Measurements from ENCODE around the gene F8.
A peak's percentile ranks its signal among the peaks of the same experiment; 100 is the strongest.

The F8 gene

GRCh38 chrX:155022585-155022984 is at the start of gene F8:
F8 (minus strand) TSS chrX:155022723; CDS start chrX:155022552, 171 bp downstream.
- DNase-seq: no peak

- no peak for DNase-seq
These were observed 49.3 kb upstream of the F8 start for GRCh38 chrX:155071694-155072280.

- peak; percentile 89 to 96 for DNase-seq
These were observed 48.6 kb upstream of the F8 start, which contains the start of the genes BRCC3, CMC4 and MTCP1 for GRCh38 chrX:155070975-155071693. BRCC3 (plus strand) TSS chrX:155071508; CDS start chrX:155071528, 20 bp downstream. CMC4 (minus strand) TSS chrX:155071136; CDS start chrX:155064023, 7,113 bp downstream. MTCP1 (minus strand) TSS chrX:155071136; CDS start chrX:155066010, 5,126 bp downstream.

- DNase-seq: no peak
These were observed 48.1 kb upstream of the F8 start for GRCh38 chrX:155070663-155070974.

- no peak for DNase-seq
These were observed 47.5 kb upstream of the F8 start for GRCh38 chrX:155070038-155070437.

- DNase-seq: no peak
These were observed 46.9 kb upstream of the F8 start for GRCh38 chrX:155069414-155069813.

GRCh38 chrX:155068165-155068564 is 45.6 kb upstream of the F8 start:
- DNase-seq: no peak

GRCh38 chrX:155065035-155065734 is 42.7 kb upstream of the F8 start:
- no peak for DNase-seq

GRCh38 chrX:155061760-155062159 is 39.2 kb upstream of the F8 start:
- DNase-seq: no peak

- peak; percentile 21 to 63 for DNase-seq
These were observed 34.6 kb upstream of the F8 start for GRCh38 chrX:155056877-155057792.

GRCh38 chrX:155056471-155056870 is 33.9 kb upstream of the F8 start:
- no peak for DNase-seq

GRCh38 chrX:155055494-155055893 is 33.0 kb upstream of the F8 start:
- no peak for DNase-seq

GRCh38 chrX:155054255-155054654 is 31.7 kb upstream of the F8 start:
- DNase-seq: no peak

GRCh38 chrX:155053656-155054055 is 31.1 kb upstream of the F8 start:
- no peak for DNase-seq

- no peak for DNase-seq
These were observed 30.4 kb upstream of the F8 start for GRCh38 chrX:155052738-155053498.

- DNase-seq: no peak
These were observed 26.6 kb upstream of the F8 start for GRCh38 chrX:155048977-155049619.

- DNase-seq: no peak
These were observed 24.4 kb upstream of the F8 start for GRCh38 chrX:155046811-155047528.

GRCh38 chrX:155046129-155046810 is 23.7 kb upstream of the F8 start:
- no peak for DNase-seq

GRCh38 chrX:155035688-155036087 is 13.2 kb upstream of the F8 start:
- no peak for DNase-seq

GRCh38 chrX:155031657-155032056 is 9.1 kb upstream of the F8 start:
- DNase-seq: no peak
